ENCODE measurements around the gene RECK.
A peak's percentile ranks its signal among the peaks of the same experiment; 100 is the strongest.
"Not testable (repeated sequence)": the region's sequence is repeated elsewhere in the genome, so short reads cannot be mapped to it uniquely, and the experiment has no call there.

Gene RECK

DNA sequence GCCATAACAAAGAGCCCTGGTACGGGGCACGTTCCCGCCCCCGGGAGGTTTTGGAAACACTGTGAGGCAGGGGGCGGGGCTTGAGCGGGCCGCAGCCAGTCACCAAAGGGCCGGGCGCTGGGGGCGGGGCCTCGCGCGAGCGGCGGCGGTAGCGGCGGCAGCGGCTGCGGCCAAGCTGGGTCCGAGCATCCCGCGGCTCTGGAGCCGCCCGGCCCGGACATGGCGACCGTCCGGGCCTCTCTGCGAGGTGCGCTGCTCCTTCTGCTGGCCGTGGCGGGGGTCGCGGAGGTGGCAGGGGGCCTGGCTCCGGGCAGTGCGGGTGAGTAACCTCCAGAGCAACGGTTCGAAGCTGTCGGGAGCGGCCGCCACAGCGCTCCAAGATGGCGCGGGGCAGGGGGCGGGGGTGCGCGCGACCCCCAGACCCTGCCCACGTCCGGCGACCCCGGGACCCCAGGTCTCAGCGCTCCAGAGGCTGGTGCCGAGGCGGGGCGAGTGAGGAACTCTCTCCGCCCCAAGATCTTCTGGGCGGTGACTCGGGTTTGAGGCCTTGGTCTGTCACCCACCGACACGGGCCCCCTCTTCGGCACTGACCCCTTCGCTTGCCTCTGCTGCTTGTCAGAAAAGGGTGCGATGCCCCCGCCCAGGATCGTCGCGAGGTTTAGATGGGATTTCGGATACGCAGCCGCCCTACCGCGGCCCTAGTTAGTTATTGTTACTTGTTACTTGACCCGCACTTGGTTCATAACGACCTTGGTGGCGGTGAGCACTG is at the start of gene RECK:
RECK (plus strand) TSS at position 134 of the 769 bp plus-strand sequence; CDS start at position 220, 86 bp downstream.
- DNase-seq, result peak; percentile 70

DNA sequence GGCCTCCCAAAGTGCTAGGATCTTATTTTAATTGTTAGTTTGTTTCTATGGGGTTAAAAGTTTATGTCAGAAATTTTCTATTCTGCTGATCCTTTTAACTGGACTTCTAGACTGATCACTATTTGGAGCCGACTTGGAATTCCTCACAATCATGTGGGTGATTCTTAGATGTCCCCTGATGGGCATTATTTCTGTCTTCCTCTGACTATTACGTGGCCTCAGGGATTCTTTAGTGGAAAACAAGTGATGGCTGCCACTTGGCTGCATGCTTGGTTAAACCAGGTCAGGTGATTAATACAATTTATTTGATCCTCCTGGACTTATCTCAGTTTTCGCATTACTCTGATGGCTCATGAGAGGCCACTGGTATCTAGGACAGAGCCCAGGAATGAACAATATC is 46.6 kb upstream of the RECK start:
- no peak for DNase-seq

DNA sequence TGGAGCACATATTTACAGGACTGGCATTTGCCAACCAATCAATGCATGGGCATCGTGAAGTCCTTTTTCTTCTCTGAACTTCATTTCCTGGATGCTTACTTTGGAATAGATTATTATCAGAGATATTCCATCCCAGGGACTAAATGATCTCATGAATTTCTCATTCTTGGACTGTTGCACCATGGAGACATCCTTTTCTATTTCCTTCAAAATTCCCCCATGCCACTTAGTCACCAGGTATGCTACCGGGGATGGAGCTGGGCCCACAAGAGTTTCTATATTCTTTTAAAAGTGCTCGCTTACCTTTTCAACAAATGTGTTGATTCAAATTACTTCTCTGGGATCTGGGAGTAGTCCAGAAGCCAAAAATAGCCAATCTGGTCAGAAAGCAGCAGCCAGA is 43.6 kb upstream of the RECK start:
- DNase-seq, result not testable (repeated sequence)

DNA sequence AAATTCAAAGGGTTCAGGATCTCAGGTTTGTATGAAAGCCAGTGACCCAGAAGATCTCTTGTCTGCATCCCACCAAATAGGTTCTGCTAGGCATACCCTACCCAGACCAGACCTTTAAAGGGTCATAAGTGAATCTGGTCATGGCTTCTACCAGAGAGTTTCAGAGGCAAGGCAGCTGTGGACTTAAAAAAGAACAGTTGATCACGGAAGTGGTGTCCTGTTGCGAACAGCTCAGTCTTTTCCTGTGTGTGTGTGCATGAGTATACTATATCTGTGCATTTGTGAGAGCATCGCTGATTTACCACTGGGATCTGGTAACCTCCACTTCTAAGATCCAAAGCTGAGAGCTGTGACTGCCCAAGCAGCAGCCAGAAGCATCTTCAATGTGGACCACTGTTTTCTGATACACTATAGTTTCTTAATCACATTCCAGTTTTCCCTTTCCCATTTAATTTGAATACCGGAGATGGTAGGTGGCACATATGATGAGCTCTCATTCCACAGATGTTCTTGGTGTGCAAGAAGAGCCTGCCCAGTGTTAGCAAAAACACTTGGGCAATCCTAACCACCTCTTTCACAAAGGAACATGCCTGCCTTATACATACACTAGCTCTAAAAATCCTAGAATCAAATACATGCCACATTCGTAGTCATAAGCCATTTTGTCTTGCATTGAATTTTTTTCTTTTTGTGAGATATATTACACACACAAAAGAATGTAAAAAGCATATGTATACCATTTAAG is 42.6 kb upstream of the RECK start:
- DNase-seq, result no peak

GRCh38 chr9:35994959-35995358 is 41.8 kb upstream of the RECK start:
- DNase-seq, result no peak

GRCh38 chr9:35996358-35996970 is 40.2 kb upstream of the RECK start:
- no peak for DNase-seq

DNA sequence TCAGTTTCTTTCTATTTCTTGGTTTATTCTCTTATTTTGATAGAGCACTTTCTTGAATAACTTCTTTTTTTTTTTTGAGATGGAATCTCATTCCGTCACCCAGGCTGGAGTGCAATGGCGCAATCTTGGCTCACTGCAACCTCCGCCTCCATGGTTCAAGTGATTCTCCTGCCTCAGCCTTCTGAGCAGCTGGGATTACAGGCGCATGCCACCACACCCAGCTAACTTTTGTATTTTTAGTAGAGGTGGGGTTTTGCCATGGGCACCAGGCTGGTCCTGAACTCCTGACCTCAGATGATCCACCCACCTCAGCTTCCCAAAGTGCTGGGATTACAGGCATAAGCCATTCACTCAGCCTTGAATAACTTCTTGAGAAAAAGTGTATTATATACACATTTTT is 39.7 kb upstream of the RECK start:
- not testable (repeated sequence) for DNase-seq

- DNase-seq, result no peak
These were observed 38.4 kb upstream of the RECK start for GRCh38 chr9:35998333-35998732.

DNA sequence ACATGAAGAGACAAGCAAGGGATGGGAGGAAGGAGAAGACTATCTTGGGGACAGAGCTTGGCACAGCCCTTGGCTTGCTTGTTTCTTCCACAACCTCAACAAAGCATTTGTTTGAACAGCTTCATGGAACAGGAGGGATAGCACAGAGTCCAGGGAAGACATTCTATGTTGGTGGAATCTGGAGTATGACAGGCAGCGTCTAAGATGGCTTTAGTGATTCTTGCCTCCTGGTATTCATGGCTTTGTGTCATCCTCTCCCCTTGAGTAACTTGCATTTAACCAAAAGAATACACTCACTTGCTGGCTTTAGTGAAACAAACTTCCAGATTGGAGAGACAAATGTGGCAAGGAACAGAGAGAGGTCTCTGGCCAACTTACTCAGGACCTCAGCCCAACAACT is 30.8 kb upstream of the RECK start:
- DNase-seq, result no peak

- DNase-seq, result no peak
These were observed 30.0 kb upstream of the RECK start for GRCh38 chr9:36006549-36007315.

- no peak for DNase-seq
These were observed 29.4 kb upstream of the RECK start for GRCh38 chr9:36007316-36007708.

- no peak for DNase-seq
These were observed 28.9 kb upstream of the RECK start for GRCh38 chr9:36007852-36008251.

- peak; percentile 34 for DNase-seq
These were observed 27.9 kb upstream of the RECK start for GRCh38 chr9:36008774-36009300.

GRCh38 chr9:36011379-36011778 is 25.3 kb upstream of the RECK start:
- DNase-seq, result no peak

- DNase-seq, result no peak
These were observed 19.4 kb upstream of the RECK start for GRCh38 chr9:36017278-36017677.

GRCh38 chr9:36018129-36018528 is 18.6 kb upstream of the RECK start:
- DNase-seq, result no peak

- DNase-seq, result no peak
These were observed 17.6 kb upstream of the RECK start for GRCh38 chr9:36018891-36019720.

GRCh38 chr9:36021968-36022367 is 14.7 kb upstream of the RECK start:
- DNase-seq, result no peak

- no peak for DNase-seq
These were observed 13.3 kb upstream of the RECK start for GRCh38 chr9:36023260-36024048.

GRCh38 chr9:36025746-36026145 is 11.0 kb upstream of the RECK start:
- no peak for DNase-seq

DNA sequence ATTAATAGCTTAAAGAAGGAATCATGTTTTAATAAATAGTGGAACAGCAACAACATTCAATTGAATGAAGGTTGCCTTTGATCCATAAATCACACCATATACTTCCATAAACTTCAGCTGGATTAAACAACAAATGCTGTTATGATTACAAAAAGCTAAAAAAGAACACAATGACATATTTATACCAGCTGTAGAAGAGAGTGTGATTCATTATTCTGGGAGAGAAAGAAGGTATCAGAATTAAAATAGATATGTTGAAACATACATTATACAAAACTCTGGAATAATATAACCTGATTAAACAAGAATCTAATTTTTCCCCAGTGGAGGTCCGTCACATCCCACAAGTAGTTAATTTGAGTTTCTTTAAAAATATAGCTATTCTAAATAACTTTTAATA is 7.5 kb upstream of the RECK start:
- no peak for DNase-seq

All from DMS 273 treated with DMSO at 0.1 percent for 48 hours (cell line).